HepG2 (cell line): ENCODE measurements around the gene MIDN. TPM values are rescaled to one million over a fixed set of nuclear protein-coding genes. Genes with fewer than 3 reads are reported as not detected.

Experiments used
- AGO2 ChIP-seq: fragments of 200-400 bp; formaldehyde crosslinking; optimal IDR thresholded peaks from 2 replicates; pipeline ENCODE3; 2017; ENCODE audit warnings: mild to moderate bottlenecking, low read depth, low read length, moderate library complexity
- BHLHE40 ChIP-seq: IDR thresholded peaks from 2 replicates; pipeline ENCODE4 v1.6.1; 2011; ENCODE audit warnings: low read length, improper control_type of control experiment
- GZF1 ChIP-seq: sonication (generic); formaldehyde crosslinking; IDR thresholded peaks from 2 replicates; pipeline ENCODE4 v1.5.1; 2020; ENCODE audit warnings: mild to moderate bottlenecking, missing genetic modification reagents
- MEIS1 ChIP-seq: sonication (generic); formaldehyde crosslinking; IDR thresholded peaks from 2 replicates; pipeline ENCODE4 v1.9.0; 2021; ENCODE audit warnings: mild to moderate bottlenecking, missing genetic modification reagents, moderate library complexity, borderline replicate concordance
- MYC ChIP-seq: sonication (generic); formaldehyde crosslinking; IDR thresholded peaks from 2 replicates; pipeline ENCODE4 v1.9.0; 2021; ENCODE audit warnings: missing genetic modification reagents, borderline replicate concordance
- PRDM4 ChIP-seq: sonication (generic); formaldehyde crosslinking; IDR thresholded peaks from 2 replicates; pipeline ENCODE4 v1.9.0; 2021; ENCODE audit warnings: missing genetic modification reagents, borderline replicate concordance
- SALL1 ChIP-seq: sonication (generic); formaldehyde crosslinking; IDR thresholded peaks from 2 replicates; pipeline ENCODE4 v1.8.0; 2022; ENCODE audit warnings: mild to moderate bottlenecking, missing genetic modification reagents
- SOX13 ChIP-seq, 3 experiments: fragments of 450-650 bp in 1 of 3; sonication (generic) in 1 of 3; formaldehyde crosslinking in 1 of 3; IDR thresholded peaks in 2 of 3; conservative IDR thresholded peaks in 1 of 3; 2 replicates each; pipeline versions ENCODE4 v1.5.0 to v1.6.1; 2016 to 2020; ENCODE audit warnings: antibody characterized with exemption in 1 of 3, mild to moderate bottlenecking in 1 of 3, missing compliant biosample characterization in 1 of 3, missing genetic modification reagents in 1 of 3, moderate library complexity in 1 of 3
- SRSF1 ChIP-seq: fragments of 200-400 bp; formaldehyde crosslinking; optimal IDR thresholded peaks from 2 replicates; pipeline ENCODE3; 2017; ENCODE audit warnings: mild to moderate bottlenecking, low read depth, low read length, moderate library complexity
- TCF12 ChIP-seq, 2 experiments: fragments of 450-650 bp in 1 of 2; sonication (generic) in 1 of 2; formaldehyde crosslinking in 1 of 2; IDR thresholded peaks; 2 replicates each; pipeline versions ENCODE4 v1.6.1 to v1.8.0; 2017 to 2022; ENCODE audit warnings: antibody characterized with exemption in 1 of 2, mild to moderate bottlenecking in 1 of 2, missing genetic modification reagents in 1 of 2, moderate library complexity in 1 of 2
- XRCC5 ChIP-seq: fragments of 200-400 bp; formaldehyde crosslinking; optimal IDR thresholded peaks from 2 replicates; pipeline ENCODE3; 2017; ENCODE audit warnings: mild to moderate bottlenecking, low read length
- ZNF234 ChIP-seq: sonication (generic); formaldehyde crosslinking; conservative IDR thresholded peaks from 2 replicates; pipeline ENCODE4 v1.5.1; 2020; ENCODE audit warnings: mild to moderate bottlenecking, missing genetic modification reagents
- ZNF292 ChIP-seq: sonication (generic); formaldehyde crosslinking; IDR thresholded peaks from 2 replicates; pipeline ENCODE4 v1.8.1; 2022; ENCODE audit warnings: mild to moderate bottlenecking, low read depth, missing genetic modification reagents, borderline replicate concordance
- ZNF672 ChIP-seq: sonication (generic); formaldehyde crosslinking; IDR thresholded peaks from 2 replicates; pipeline ENCODE4 v1.8.1; 2022; ENCODE audit warnings: missing genetic modification reagents
- polyA plus RNA-seq, 8 experiments: library from polyadenylated mRNA; depleted of rRNA in 3 of 8; stranded (reverse) in 7 of 8; unstranded in 1 of 8; fragments of >200 nt; fragmentation: Illumina TruSeq in 4 of 8; extraction: Trizol in 4 of 8; gene quantifications; 2 replicates each; pipeline versions ENCODE4 v1.2.1 to v1.2.3, GENCODE V29; 2011 to 2016; ENCODE audit warnings: low read depth in 4 of 8, missing spikeins in 1 of 8, mixed read lengths in 1 of 8; ENCODE audit not compliant: insufficient read depth in 1 of 8
- total RNA-seq, 5 experiments: library from RNA; depleted of rRNA; stranded (reverse); fragments of >200 nt; fragmentation: Illumina TruSeq; extraction: Trizol; gene quantifications; 2 replicates each; pipeline ENCODE4 v1.2.3, GENCODE V29; 2016; ENCODE audit warnings: low read depth in 1 of 5
- TF ChIP-seq, protein P1 (sequence below): sonication (generic); formaldehyde crosslinking; IDR thresholded peaks from 2 replicates; pipeline ENCODE4 v1.5.0; 2020; ENCODE audit warnings: missing genetic modification reagents
- TF ChIP-seq, protein P2 (sequence below): sonication (generic); formaldehyde crosslinking; IDR thresholded peaks from 2 replicates; pipeline ENCODE4 v1.4.0; 2020; ENCODE audit warnings: mild to moderate bottlenecking, missing genetic modification reagents
- TF ChIP-seq, protein P3 (sequence below): sonication (generic); formaldehyde crosslinking; IDR thresholded peaks from 2 replicates; pipeline ENCODE4 v1.5.0; 2020; ENCODE audit warnings: mild to moderate bottlenecking, missing genetic modification reagents, borderline replicate concordance

The MIDN gene
- total and polyA plus RNA-seq, 2 of the 13 experiments (the other 11 are each of a cell fraction or from before 2014, with no cell fraction given): 8.4 to 18.0 TPM

DNA sequence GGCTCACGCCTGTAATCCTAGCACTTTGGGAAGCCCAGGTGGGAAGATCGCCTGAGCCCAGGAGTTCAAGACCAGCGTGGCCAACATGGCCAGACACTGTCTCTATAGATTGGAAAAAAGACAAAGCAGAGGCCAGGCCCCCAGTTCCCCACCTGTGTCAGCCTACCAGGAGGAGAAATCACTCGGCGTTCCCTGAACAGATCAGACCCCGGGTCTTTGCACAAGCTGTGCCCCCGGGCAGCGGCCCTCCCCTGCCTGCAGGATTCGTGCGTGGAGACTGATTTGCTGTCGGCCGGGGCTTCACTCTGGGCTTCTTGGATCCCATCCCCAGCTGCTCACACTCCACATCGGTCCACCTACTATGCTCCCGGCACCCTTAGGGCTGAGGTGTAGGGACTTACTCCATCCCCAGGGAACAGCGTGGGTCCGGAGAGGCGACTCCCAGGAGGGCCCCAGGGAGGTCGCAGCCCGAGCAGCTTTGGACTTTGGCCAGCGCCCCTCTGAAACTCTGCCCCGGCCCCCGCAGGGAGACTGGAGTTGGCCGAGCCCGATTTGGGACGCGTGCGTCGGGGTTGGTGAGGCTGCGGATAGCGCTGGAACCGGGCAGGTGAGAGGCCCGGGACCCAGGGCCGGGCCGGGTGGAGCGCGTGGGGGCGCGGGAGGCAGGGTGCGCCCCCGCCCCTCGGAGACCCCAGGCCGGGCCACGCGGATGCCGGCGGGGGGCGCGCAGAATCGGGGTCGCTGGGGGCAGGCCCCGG is 36.8 kb downstream of the MIDN start (continued):
- TF ChIP-seq TCF12 (IDR thresholded peaks at IDR 0.05) (no peak), TCF12 (CRISPR knock-in tag; IDR thresholded peaks at IDR 0.05) (no peak), ZNF234 (CRISPR knock-in tag) (0 out of 2 replicates have a peak, but pooled peaks have one; percentile 24), BHLHE40 (0 out of 2 replicates have a peak, but pooled peaks have one; percentile 14), SOX13 (IDR thresholded peaks at IDR 0.05) (no peak), SOX13 (CRISPR knock-in tag; conservative IDR thresholded peaks at IDR 0.05 in 1 of 2, IDR thresholded peaks at IDR 0.05 in 1 of 2) (no peak; a peak in 1 of 4 replicates), SRSF1 (peak; percentile 73), XRCC5 (peak; percentile 40), GZF1 (CRISPR knock-in tag) (0 out of 2 replicates have a peak, but pooled peaks have one; percentile 9), ZNF292 (CRISPR knock-in tag) (no peak), ZNF672 (CRISPR knock-in tag) (no peak), SALL1 (peak; percentile 40; the same call in 1 of the 2 replicates), PRDM4 (no peak), AGO2 (peak; percentile 26), MYC (CRISPR knock-in tag) (peak; percentile 20; the same call in 1 of the 2 replicates), MEIS1 (CRISPR knock-in tag) (0 out of 2 replicates have a peak, but pooled peaks have one; percentile 14)
- TF ChIP-seq, protein P1, sequence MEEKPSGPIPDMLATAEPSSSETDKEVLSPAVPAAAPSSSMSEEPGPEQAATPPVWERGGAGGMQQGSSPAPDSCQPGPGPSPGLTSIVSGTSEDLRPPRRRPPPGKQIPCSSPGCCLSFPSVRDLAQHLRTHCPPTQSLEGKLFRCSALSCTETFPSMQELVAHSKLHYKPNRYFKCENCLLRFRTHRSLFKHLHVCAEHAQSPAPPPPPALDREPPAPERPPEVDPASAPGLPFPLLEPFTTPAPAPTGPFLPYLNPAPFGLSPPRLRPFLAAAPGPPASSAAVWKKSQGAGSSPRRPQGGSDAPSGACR (CRISPR knock-in tag): peak; percentile 72; the same call in 1 of the 2 replicates
- TF ChIP-seq, protein P2, sequence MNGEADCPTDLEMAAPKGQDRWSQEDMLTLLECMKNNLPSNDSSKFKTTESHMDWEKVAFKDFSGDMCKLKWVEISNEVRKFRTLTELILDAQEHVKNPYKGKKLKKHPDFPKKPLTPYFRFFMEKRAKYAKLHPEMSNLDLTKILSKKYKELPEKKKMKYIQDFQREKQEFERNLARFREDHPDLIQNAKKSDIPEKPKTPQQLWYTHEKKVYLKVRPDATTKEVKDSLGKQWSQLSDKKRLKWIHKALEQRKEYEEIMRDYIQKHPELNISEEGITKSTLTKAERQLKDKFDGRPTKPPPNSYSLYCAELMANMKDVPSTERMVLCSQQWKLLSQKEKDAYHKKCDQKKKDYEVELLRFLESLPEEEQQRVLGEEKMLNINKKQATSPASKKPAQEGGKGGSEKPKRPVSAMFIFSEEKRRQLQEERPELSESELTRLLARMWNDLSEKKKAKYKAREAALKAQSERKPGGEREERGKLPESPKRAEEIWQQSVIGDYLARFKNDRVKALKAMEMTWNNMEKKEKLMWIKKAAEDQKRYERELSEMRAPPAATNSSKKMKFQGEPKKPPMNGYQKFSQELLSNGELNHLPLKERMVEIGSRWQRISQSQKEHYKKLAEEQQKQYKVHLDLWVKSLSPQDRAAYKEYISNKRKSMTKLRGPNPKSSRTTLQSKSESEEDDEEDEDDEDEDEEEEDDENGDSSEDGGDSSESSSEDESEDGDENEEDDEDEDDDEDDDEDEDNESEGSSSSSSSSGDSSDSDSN (CRISPR knock-in tag): peak; percentile 58; the same call in 1 of the 2 replicates
- TF ChIP-seq, protein P3, sequence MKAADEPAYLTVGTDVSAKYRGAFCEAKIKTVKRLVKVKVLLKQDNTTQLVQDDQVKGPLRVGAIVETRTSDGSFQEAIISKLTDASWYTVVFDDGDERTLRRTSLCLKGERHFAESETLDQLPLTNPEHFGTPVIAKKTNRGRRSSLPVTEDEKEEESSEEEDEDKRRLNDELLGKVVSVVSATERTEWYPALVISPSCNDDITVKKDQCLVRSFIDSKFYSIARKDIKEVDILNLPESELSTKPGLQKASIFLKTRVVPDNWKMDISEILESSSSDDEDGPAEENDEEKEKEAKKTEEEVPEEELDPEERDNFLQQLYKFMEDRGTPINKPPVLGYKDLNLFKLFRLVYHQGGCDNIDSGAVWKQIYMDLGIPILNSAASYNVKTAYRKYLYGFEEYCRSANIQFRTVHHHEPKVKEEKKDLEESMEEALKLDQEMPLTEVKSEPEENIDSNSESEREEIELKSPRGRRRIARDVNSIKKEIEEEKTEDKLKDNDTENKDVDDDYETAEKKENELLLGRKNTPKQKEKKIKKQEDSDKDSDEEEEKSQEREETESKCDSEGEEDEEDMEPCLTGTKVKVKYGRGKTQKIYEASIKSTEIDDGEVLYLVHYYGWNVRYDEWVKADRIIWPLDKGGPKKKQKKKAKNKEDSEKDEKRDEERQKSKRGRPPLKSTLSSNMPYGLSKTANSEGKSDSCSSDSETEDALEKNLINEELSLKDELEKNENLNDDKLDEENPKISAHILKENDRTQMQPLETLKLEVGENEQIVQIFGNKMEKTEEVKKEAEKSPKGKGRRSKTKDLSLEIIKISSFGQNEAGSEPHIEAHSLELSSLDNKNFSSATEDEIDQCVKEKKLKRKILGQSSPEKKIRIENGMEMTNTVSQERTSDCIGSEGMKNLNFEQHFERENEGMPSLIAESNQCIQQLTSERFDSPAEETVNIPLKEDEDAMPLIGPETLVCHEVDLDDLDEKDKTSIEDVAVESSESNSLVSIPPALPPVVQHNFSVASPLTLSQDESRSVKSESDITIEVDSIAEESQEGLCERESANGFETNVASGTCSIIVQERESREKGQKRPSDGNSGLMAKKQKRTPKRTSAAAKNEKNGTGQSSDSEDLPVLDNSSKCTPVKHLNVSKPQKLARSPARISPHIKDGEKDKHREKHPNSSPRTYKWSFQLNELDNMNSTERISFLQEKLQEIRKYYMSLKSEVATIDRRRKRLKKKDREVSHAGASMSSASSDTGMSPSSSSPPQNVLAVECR (CRISPR knock-in tag): peak; percentile 49
